Sigmoid colon (tissue), 4 donors: ENCODE results near the gene LPIN1.

Source experiments
- EP300 ChIP-seq, 4 donors: sonication (generic); formaldehyde crosslinking; IDR thresholded peaks; one replicate each; pipeline ENCODE4 v1.6.1; 2017; ENCODE audit warnings: antibody characterized with exemption in 4 of 4
- POLR2A ChIP-seq, 2 donors: fragments of 450-650 bp; IDR thresholded peaks; one replicate each; pipeline ENCODE4 v1.6.1; 2016; ENCODE audit warnings: antibody characterized with exemption in 2 of 2, mild to moderate bottlenecking in 2 of 2, moderate library complexity in 2 of 2

GRCh38 chr2:11852526-11853196, 106.2 kb downstream of the LPIN1 start:
- no peak for TF ChIP-seq EP300 (IDR thresholded peaks at IDR 0.05)
- TF ChIP-seq POLR2A (IDR thresholded peaks at IDR 0.05): no peak
